NT2/D1 (cell line): ENCODE results near the gene LIF.

ENCODE experiments used
- YY1 ChIP-seq: IDR thresholded peaks from 2 replicates; pipeline ENCODE4 v1.6.1; 2011; ENCODE audit not compliant: insufficient read length, insufficient read depth
- ZNF274 ChIP-seq: IDR thresholded peaks from 2 replicates; pipeline ENCODE4 v1.6.1; 2011; ENCODE audit warnings: mild to moderate bottlenecking, low read depth, low read length

DNA sequence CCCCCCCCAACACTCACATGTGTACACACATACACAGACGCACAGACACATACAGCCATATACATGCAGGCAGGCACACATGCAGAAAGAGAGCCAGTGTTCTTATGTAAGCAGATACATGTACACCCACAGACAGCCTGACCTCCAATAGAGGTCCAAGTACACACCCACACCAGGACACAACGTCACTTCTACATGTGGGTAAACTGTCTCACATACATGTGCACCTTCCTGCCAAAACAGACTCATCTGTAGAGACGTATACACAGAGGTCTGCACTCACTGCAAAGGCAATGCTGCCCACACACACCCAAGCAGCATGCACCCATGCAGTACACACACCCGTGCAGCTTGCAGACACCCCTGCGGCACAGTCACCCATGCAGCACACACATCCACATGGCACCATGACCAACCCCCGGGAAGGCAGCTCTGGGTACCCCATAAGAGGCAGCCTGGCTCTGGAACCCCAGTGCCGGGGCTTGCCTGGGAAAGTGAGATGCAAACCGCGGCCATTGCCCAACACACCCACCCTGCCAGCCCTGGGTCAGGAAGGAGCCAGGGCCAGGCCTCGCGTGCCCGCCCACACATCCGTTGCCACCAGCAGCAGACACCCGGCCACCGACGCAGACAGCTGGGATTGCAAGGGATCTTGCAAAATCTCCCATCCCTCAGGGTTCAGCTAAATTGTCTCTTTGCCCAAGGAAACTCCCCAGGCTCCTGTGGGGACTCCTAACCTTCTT, 32.7 kb upstream of the LIF start:
- no peak for TF ChIP-seq ZNF274
- TF ChIP-seq YY1, result no peak
